Pulmonary artery endothelial cell (primary cell): Measurements from ENCODE around the gene MIOX. TPM values are rescaled to one million over a fixed set of nuclear protein-coding genes. Genes with fewer than 3 reads are reported as not detected.

Experiments
- DNase-seq: peaks from one replicate; pipeline ENCODE4 v3.0.0-alpha.2; 2011; ENCODE audit warnings: low read depth, low spot score
- total RNA-seq: library from RNA; depleted of rRNA; stranded (reverse); fragments of >200 nt; gene quantifications from 2 replicates; pipeline ENCODE4 v1.2.3, GENCODE V29; 2014

The MIOX gene
- not detected in 2 replicates for total RNA-seq

DNA sequence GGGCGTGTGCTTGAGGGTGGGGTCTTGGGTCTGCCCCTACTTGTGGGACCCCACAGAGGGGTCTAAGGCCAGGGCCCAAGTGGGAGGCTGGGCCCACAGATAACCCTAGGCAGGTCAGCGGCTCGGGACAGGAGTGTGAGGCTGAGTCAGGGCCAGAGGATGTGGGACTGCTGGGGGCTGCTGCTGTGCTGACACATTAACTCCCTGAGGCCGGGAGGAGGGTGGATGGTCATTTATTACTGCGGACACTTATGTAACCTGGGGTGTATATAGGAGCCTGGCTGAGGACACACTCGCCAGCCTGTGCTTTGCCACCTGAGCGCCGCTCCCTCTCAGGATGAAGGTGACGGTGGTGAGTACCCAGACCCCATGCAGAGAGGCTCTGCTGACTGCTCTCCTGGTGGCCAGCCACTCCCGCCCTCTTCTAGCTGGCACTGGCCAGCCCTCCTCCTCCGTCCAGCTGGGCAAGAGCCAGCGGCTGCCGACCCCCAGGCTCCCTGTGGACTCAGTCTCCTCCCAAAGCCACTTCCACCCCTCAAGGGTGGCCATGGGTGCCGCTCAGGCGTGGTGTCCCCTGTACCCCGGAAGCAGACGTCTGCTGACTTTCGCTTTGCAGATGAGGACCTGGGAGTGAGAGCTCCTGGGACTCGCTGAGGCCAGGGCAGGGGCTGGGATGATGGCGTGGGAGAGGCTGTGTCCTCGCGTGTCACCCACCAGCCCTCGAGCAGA is at the start of gene MIOX:
Gene MIOX (plus strand): TSS at position 299 of the 729 bp plus-strand sequence. CDS start 39 bp downstream, at position 338.
- no peak for DNase-seq

DNA sequence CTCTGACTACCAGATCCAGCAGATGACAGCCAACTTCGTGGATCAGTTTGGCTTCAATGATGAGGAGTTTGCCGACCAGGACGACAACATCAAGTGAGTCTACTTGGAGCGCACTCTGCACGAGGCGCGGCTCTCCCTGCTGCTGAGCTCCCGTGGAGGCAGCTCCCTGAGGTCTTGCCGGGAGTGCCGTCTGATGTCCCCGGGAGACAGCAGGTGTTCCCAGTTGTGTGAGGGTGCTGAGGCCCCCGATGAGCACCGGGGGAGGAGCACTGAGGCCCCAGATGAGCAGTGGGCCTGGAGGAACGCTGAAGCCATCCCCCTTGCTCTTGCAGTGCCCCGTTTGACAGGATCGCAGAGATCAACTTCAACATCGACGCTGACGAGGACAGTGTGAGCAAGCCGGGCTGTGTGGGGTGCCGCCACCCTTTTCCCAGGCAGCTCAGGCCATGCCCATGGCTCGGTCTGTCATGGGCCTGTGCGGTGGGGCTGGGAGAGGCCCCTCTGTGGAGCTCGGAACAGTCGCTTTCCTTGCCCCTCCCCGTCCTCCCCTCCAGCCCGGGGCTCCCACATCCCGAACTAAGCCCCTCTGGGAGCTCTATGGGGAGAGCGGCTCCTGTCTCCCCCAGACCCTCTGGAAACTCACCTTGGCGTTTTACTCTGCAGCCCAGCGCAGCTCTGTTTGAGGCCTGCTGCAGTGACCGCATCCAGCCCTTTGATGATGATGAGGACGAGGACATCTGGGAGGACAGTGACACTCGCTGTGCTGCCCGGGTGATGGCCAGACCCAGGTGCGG is 49.0 kb upstream of the MIOX start:
- no peak for DNase-seq

- no peak for DNase-seq
Observed at GRCh38 chr22:50438305-50439275, 48.1 kb upstream of the MIOX start.

DNA sequence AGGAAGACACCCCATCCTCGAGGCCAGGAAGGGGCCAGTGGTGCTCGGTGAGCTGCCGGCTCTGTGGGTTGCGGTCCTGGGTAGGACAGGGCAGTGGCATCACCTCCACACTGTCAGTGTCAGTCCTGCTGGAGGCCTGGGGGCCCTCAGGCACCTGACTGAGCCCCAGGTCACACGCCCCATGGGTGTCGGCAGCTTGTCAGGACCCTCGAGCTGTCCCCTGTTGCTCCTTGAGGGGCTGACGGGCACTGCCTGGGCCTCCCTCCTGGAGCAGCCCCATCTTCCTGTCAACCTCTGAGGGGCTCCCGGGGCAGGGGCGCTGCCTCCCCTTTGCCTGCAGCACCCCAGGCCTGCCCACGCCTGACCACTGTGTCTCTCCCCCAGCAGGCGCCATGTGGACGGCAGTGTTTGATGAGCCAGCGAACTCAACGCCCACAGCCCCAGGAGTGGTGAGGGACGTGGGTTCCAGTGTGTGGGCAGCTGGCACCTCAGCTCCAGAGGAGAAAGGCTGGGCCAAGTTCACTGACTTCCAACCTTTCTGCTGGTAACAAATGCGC is 47.3 kb upstream of the MIOX start:
- no peak for DNase-seq

GRCh38 chr22:50439871-50440331 is 46.8 kb upstream of the MIOX start:
- DNase-seq: no peak

DNA sequence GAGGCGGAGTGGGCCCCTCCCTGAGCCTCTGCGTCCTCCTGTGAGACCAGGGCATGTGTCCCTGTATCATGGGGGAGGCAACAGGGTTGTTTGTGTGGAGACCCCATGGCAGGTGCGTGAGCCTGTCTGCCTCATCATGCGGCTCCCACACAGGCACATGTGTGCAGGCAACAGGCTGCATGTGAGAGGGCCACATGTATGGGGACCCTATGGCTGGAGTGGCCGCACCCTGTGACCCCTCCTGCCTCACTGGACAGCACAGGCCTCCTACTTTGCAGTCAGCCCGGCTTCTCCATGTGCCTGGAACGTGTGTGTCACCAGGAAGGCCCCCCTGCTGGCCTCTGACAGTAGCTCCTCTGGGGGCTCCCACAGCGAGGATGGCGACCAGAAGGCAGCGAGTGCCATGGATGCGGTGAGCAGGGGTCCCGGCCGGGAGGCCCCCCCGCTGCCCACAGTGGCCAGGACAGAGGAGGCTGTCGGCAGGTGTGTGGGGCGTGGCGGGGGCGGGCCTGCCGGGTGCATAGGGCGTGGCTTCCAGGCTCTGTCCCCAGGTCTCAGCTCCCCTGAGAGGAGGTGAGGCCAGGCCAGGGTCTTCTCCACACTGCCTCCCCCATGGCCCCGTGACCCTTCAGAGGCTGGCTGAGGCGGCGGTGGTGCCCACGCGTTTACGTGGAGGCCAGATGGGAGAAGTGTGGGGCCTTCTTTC is 46.0 kb upstream of the MIOX start:
- no peak for DNase-seq

GRCh38 chr22:50441428-50441993 is 45.1 kb upstream of the MIOX start:
- no peak for DNase-seq

- no peak for DNase-seq
Observed at GRCh38 chr22:50443197-50443596, 43.5 kb upstream of the MIOX start.

DNA sequence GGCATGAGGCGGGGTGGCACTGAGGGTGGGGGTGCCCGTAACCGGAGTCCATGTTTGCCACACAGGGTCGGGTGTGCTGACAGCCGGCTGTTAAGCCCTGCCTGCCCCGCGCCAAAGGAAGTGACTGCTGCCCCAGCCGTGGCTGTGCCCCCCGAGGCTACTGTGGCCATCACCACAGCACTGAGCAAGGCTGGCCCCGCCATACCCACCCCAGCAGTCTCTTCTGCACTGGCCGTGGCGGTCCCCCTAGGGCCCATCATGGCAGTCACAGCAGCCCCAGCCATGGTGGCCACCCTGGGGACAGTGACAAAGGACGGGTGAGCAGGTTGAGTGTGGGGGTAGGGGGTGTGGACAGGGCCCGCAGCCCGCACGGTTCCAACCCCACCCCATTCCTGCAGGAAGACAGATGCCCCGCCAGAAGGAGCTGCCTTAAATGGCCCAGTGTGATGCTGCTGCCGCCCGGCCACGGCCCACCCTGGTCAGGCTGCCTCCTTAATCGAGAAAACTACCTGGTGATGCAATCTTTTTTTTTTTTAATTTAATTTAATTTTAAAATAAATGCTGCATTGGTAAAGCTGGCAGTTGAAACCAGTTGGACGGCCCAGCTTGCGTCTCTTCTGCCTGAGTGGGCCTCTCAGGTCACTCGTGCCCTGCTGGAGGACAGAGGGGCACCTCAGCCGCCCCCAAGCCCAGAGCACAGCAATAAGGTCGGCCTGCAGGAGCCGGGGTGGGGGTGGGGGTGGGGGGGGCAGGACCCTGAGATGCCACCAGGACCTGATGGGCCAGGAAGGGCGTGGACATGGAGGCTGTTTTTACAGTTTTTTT is 42.6 kb upstream of the MIOX start:
- DNase-seq: no peak

DNA sequence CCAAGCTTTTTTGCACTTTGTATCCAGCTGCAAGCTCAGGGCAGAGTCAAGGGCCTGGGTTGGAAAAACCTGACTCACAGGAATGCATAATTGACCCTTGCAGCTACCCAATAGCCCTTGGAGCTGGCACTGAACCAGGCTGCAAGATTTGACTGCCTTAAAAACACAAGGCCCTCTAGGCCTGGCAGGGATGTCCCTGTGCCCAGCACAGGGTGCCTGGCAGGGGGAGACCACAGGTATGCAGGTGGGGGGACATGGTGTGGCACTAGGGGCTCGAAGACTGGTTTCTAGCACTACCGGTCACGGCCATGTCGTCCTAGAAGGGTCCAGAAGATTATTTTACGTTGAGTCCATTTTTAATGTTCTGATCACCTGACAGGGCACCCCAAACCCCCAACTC is 42.0 kb upstream of the MIOX start:
- peak; percentile 22 for DNase-seq

- DNase-seq: no peak
Observed at GRCh38 chr22:50445071-50445879, 41.4 kb upstream of the MIOX start.

GRCh38 chr22:50445880-50446707 is 40.6 kb upstream of the MIOX start:
- no peak for DNase-seq

- no peak for DNase-seq
Observed at GRCh38 chr22:50446708-50447575, 39.7 kb upstream of the MIOX start.

GRCh38 chr22:50447576-50448551 is 38.8 kb upstream of the MIOX start:
- no peak for DNase-seq

DNA sequence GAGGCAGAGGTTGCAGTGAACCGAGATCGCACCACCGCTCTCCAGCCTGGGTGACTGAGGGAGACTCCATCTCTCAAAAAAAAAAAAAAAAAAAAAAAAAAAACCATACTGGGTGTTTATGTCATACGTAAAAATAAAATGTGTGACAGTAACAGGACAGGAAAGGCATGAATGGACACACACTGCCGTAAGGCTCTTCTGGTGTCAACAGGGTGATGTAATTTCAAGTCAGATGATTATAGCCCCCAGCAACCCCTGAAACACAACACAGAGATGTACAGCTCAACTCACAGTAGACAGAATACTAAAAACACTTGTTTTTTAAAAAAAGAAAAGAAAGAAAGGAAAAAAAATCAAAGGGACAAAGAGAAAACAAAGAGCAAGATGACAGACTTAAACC is 34.0 kb upstream of the MIOX start:
- no peak for DNase-seq
